PFSK-1 (cell line): Measurements from ENCODE around the gene CNEP1R1.

Experiments
- FOXP2 ChIP-seq: optimal IDR thresholded peaks from 2 replicates; pipeline ENCODE3; 2011; ENCODE audit warnings: borderline replicate concordance, control low read depth, inconsistent platforms; ENCODE audit not compliant: insufficient read depth; ENCODE audit errors: extremely low read length, extremely low read depth
- POLR2AphosphoS5 ChIP-seq: IDR thresholded peaks from 2 replicates; pipeline ENCODE4 v1.6.1; 2012; ENCODE audit warnings: low read depth, mild to moderate bottlenecking, control low read depth, low read length, moderate library complexity
- REST ChIP-seq, 2 experiments: IDR thresholded peaks; 2 replicates each; pipeline versions ENCODE4 v1.6.1 to v1.8.0; 2011 to 2012; ENCODE audit warnings: low read depth in 2 of 2, low read length in 2 of 2, control low read depth in 1 of 2, inconsistent platforms in 1 of 2, mild to moderate bottlenecking in 1 of 2, moderate library complexity in 1 of 2; ENCODE audit not compliant: insufficient read depth in 1 of 2
- SIN3A ChIP-seq: IDR thresholded peaks from 2 replicates; pipeline ENCODE4 v1.6.1; 2012; ENCODE audit warnings: mild to moderate bottlenecking, low read length, moderate library complexity, borderline replicate concordance; ENCODE audit not compliant: insufficient read depth
- TAF1 ChIP-seq: IDR thresholded peaks from 2 replicates; pipeline ENCODE4 v1.6.1; 2012; ENCODE audit warnings: low read length, control low read depth, borderline replicate concordance; ENCODE audit not compliant: insufficient read depth

- TF ChIP-seq TAF1 (no peak), SIN3A (no peak), REST (IDR thresholded peaks at IDR 0.05; ENCODE audit: insufficient read depth in 1 of 2, low read depth in 2 of 2, low read length in 2 of 2) (no peak), POLR2AphosphoS5 (no peak), FOXP2 (no peak)
Measured at GRCh38 chr16:50037662-50038220, 12.7 kb downstream of the CNEP1R1 start.
